T follicular helper cell (primary cell): ENCODE results near the gene PTPN13.
A peak's percentile ranks its signal among the peaks of the same experiment; 100 is the strongest.

ENCODE experiments used
- DNase-seq: peaks from one replicate; pipeline ENCODE4 v3.0.0-alpha.2; 2020; ENCODE audit warnings: low read depth
- total RNA-seq, 2 experiments: gene quantifications; one replicate each; lab custom pipeline; 2026; lab: John Stamatoyannopoulos, UW

PTPN13 gene
- total RNA-seq: 46.6 to 95.5 reads per million in 2 experiments

DNA sequence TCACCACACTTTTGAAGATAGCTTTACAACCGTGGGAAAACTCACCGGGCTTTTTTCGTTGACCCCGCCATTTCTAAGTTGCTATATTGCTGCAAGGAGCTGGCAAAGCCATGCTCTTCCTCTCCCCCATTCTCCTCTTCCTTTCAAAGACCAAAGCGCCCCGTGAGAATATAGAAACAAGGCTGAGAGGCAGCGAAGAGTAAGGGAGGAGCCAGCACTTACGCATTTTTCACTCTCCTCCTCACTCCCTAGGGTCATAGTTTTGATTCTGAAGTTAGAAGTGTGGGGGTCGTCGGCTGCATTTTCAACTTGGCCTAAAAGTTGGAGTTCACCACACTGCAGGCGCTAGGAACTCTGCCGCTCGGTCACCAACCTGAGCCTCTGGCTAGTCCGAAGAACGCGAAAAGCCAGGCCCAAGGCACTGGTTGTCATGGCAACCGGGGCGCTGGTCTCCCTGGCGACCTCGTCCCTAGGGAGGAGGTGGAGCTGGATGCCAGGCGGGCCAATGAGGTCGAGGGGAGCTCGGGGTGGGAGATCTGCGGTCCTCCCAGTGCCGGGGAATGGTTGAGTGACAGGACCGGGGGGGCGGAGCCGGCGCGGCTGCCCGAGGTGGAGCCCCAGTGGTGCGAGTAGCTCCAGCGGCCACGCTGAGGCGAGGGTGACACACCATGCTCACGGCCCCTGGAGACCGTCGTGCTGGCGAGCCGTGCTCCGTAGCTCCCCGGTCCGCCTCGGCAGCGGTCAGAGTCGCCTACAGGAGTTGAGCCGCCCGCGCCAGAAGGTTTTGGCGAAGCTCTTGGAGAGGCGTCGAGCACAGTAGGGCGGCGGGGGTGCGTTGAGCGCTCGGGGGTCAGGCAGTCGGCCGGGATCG, at the start of gene PTPN13:
Gene PTPN13, plus strand, starts transcription at position 628 of the 871 bp plus-strand sequence. CDS start 40,942 bp downstream, outside the sequence.
- DNase-seq: peak; percentile 49

- no peak for DNase-seq
These were observed 47.0 kb upstream of the PTPN13 start for GRCh38 chr4:86547140-86547539.

GRCh38 chr4:86549163-86549788, 44.8 kb upstream of the PTPN13 start:
- no peak for DNase-seq

- no peak for DNase-seq
These were observed 42.7 kb upstream of the PTPN13 start for GRCh38 chr4:86551387-86551786.

DNA sequence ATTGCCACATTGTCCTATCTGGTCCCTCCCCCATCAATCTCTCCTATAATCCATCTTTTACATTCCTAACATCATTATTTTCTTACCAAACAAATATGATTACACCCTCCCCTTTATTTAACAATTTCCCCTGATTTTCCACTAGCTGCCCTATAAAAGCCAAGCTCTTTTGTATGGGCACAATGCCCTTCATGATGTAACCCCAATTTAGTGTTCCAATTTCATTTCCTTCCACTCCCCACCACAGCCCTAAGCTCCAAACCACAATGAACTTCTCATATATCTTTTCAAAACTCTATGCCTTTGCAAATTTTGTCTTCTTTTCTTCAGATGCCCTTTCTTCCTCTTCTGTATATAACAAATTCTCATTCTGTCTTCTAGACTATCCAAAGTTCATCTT, 39.5 kb upstream of the PTPN13 start:
- DNase-seq: no peak

DNA sequence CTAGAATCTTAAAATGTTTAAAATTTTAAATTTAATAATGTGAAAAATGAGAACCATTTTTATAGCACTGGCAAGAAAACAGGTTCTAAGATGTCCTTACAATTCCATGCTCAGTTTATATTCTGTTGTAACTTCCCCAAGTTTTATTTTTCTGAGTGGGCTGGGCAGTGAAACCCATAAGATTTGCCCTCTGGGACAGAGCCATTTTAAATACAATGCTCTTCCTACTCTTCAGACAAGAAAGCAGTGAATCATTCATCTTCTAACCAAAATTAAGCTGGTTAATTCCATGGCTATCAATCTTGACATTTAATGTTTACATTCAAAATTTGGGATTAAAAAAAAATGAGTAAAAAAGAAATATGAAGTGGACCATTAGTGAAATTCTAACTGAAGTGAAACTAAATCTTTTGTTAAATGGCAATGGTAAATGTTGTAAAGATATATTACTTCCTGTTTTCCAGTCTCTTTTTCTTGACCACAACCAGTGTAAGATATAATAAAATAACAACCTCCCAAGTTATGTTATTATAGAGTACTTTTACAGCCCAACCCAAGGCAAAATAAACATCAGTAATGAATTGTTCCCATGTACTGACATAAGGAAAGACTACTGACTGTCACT, 37.2 kb upstream of the PTPN13 start:
- DNase-seq: no peak

GRCh38 chr4:86557526-86557925, 36.6 kb upstream of the PTPN13 start:
- DNase-seq: no peak

- DNase-seq: no peak
These were observed 35.9 kb upstream of the PTPN13 start for GRCh38 chr4:86558258-86558657.

- no peak for DNase-seq
These were observed 35.3 kb upstream of the PTPN13 start for GRCh38 chr4:86558797-86559196.

DNA sequence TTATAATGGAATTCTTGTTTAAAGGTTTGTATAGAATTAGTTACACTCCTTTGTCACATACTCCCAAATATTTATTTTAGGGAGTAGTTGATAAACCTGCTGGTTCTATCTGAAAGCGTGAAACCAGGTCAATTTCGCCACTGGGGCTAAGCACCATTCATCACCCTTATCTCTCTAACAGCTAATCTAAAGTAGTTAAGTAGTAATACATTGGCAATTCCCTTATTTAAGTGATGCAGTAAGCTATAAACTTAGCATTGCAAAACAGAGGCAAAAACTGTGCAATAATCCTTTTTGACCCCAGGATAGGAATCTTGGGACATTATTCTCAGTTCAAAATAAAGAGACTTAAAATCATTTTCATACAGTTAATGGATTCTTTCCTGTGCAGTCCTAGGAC, 33.7 kb upstream of the PTPN13 start:
- no peak for DNase-seq

- DNase-seq: no peak
These were observed 32.9 kb upstream of the PTPN13 start for GRCh38 chr4:86561256-86561655.

DNA sequence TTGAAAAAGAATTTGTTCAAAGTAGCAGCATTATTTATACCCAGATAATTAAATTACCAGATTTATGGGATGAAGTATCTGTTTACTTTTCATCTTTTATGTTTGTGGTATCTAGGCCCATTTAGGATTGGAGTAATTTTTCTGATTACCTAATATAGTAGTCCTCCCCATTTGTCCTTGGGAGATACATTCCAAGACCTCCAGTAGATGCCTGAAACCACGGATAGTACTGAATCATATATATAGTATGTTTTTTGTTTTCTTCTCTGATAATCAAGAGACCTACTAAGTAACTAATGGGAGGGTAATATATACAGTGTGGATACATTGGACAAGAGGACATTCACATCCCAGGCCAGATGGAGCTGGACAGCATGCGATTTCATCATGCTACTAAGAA, 30.7 kb upstream of the PTPN13 start:
- no peak for DNase-seq

DNA sequence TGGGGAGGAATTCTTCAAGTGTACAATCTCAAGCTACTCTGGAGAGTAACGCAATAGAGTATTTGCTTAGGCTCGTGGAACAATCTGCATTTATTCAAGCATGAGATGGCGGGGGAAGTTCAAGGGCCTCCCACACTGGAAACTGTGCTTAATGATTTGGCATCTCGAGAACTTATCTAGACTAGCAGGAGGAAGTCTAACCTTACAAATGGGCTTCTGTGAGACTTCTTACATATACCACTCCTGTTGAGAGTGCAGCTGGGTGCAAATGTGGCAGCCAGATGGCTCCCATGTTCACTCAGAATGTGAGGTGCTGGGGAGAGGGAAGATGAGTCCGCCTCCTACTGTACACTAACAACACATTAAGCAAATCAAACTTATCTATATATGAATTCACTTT, 29.3 kb upstream of the PTPN13 start:
- no peak for DNase-seq

- DNase-seq: no peak
These were observed 28.5 kb upstream of the PTPN13 start for GRCh38 chr4:86565651-86566050.

DNA sequence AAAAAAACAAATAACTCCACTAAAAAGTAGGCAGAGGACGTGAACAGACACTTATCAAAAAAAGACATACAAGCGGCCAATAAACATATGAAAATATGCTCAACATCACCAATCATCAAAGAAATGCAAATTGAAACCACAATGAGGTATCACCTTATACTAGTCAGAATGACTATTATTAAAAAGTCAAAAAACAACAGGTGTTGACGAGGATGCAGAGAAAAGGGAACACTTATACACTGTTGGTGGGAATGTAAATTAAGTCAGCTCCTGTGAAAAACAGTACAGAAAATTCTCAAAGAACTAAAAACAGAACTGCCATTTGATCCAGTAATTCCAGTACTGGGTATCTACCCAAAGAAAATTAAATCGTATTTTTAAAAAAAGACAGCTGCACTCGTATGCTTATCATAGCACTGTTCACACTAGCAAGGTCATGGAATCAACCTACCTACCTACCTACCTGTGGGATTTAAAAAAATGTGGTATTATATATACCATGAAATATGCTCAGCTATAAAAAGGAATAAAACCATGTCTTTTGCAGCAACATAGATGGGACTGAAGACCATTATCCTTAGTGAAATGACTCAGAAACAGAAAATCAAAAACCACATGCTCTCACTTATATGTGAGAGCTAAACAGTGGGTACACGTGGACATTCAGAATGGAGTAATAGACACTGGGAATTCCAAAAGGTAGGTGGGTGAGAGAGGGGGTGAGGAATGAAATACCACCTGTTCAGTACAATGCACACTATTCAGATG, 24.8 kb upstream of the PTPN13 start:
- DNase-seq: no peak

- no peak for DNase-seq
These were observed 14.2 kb upstream of the PTPN13 start for GRCh38 chr4:86579941-86580340.

DNA sequence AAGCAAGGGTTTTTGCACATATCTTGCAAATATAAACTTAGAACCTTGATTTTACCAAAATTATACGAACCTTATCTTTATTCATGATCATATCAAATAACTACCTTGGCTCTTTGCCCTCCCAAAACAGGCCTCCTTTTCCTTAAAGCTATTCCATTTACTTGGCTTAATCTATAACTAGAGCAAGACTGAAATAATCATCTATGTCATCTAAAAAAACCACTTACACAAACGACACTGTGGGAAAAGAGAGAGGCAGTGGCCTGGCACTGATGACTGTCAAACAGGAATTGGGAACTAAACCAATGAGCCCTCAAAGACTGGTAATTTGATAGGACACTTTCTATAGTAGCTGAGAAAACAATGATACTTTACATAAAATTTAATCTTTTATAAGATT, 11.7 kb upstream of the PTPN13 start:
- no peak for DNase-seq

DNA sequence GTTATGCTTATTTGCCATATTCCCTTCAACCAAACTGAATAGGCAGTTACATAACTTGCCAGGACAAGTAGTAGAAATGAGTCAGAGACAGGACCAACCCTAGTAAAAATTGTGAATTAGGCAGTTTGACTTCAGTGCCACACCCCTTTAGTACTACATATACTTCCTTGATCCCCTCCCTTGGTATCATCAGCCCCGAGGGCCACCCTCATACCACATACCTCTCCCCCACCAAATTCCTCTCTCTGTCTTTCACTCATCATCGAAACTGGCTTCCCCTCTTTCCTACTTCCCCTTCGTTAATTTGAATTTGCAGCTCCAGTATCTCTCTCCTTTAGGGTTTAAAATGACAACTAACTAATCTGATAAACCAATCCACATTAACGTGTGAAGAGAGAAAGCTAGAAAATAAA, 7.9 kb upstream of the PTPN13 start:
- DNase-seq: no peak

- DNase-seq: no peak
These were observed 7.3 kb upstream of the PTPN13 start for GRCh38 chr4:86586626-86587380.

GRCh38 chr4:86587381-86588140, 6.6 kb upstream of the PTPN13 start:
- no peak for DNase-seq
